NB4 (cell line): ENCODE results near the gene CHST15.
A peak's percentile ranks its signal among the peaks of the same experiment; 100 is the strongest.
"Not testable (repeated sequence)": the region's sequence is repeated elsewhere in the genome, so short reads cannot be mapped to it uniquely, and the experiment has no call there.

Experiments used
- DNase-seq: peaks from one replicate; pipeline ENCODE4 v3.0.0; 2010; ENCODE audit warnings: low read depth
- H3K4me3 ChIP-seq: one replicate; pipeline ENCODE4 v1.5.1; 2011; ENCODE audit warnings: mild to moderate bottlenecking, low read depth, low read length, moderate library complexity
- MAX ChIP-seq: IDR thresholded peaks from 2 replicates; pipeline ENCODE4 v1.6.1; 2011; ENCODE audit warnings: low read depth, low read length
- MYC ChIP-seq: IDR thresholded peaks from 2 replicates; pipeline ENCODE4 v1.6.1; 2011; ENCODE audit warnings: low read depth, low read length
- POLR2A ChIP-seq: IDR thresholded peaks from 2 replicates; pipeline ENCODE4 v1.6.1; 2011; ENCODE audit warnings: mild to moderate bottlenecking; ENCODE audit not compliant: insufficient read length; ENCODE audit errors: extremely low read depth
- TF ChIP-seq, protein P1 (sequence below): IDR thresholded peaks from one replicate; pipeline ENCODE4 v1.5.1; 2012; ENCODE audit warnings: low read depth, low read length

CHST15 gene

DNA sequence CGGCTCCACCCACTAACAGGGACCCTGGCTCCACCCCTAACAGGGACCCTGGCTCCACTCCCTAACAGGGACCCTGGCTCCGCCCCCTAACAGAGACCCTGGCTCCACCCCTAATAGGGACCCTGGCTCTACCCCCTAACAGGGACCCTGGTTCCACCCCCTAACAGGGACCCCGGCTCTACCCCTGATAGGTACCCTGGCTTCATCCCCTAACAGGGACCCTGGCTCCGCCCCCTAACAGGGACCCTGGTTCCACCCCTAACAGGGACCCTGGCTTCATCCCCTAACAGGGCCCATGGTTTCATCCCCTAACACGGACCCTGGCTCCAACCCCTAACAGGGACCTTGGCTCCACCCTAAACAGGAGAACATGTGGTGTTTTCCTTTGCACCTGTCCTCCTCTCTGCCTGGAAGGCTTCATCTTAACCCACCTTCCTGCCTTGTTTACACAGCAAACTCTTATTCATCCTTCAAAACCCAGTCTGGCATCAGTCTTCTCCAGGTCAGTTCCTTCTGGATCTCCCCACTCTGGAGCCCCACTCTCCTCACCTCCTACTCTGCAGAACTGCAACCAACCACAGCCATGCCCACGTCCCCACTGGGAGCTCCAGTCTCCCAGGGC, 58.0 kb downstream of the CHST15 start:
- DNase-seq: no peak
- H3K4me3 ChIP-seq: no peak overlapping the region
- no peak for TF ChIP-seq MAX
- no peak for TF ChIP-seq MYC
- TF ChIP-seq, protein P1, sequence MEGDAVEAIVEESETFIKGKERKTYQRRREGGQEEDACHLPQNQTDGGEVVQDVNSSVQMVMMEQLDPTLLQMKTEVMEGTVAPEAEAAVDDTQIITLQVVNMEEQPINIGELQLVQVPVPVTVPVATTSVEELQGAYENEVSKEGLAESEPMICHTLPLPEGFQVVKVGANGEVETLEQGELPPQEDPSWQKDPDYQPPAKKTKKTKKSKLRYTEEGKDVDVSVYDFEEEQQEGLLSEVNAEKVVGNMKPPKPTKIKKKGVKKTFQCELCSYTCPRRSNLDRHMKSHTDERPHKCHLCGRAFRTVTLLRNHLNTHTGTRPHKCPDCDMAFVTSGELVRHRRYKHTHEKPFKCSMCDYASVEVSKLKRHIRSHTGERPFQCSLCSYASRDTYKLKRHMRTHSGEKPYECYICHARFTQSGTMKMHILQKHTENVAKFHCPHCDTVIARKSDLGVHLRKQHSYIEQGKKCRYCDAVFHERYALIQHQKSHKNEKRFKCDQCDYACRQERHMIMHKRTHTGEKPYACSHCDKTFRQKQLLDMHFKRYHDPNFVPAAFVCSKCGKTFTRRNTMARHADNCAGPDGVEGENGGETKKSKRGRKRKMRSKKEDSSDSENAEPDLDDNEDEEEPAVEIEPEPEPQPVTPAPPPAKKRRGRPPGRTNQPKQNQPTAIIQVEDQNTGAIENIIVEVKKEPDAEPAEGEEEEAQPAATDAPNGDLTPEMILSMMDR: no peak
- no peak for TF ChIP-seq POLR2A

DNA sequence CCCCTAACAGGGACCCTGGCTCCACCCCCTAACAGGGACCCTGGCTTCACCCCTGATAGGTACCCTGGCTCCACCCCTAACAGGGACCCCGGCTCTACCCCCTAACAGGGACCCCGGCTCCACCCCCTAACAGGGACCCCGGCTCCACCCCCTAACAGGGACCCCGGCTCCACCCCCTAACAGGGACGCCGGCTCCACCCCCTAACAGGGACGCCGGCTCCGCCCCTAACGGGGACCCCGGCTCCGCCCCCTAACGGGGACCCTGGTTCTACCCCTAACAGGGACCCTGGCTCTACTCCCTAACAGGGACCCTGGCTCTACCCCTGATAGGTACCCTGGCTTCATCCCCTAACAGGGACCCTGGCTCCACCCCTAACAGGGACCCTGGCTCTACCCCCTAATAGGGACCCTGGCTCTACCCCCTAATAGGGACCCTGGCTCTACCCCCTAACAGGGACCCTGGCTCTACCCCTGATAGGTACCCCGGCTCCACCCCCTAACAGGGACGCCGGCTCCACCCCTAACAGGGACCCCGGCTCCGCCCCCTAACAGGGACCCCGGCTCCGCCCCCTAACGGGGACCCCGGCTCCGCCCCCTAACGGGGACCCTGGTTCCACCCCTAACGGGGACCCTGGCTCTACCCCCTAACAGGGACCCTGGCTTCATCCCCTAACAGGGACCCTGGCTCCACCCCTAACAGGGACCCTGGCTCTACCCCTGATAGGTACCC, 58.7 kb downstream of the CHST15 start:
- DNase-seq, H3K4me3 ChIP-seq: not testable (repeated sequence)

DNA sequence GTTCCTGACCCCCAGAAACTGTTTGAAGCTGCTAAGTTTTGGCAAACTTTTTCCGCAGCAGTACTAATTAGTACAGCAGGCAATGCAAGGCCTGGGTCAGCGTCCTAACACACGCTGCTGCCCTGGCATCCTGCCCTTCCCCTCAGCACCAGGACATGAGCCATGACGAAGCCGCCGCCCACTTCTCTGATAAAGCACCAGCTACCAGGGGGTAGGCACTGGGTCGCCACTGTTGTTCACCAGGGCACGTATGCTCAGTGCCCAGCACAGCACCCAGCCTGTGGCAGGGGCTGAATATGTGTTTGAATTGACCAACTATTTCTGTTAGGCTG, 59.5 kb downstream of the CHST15 start:
- H3K4me3 ChIP-seq: no peak overlapping the region
- no peak for DNase-seq
- TF ChIP-seq MAX (no peak), POLR2A (no peak), MYC (no peak)
- TF ChIP-seq, protein P1: no peak

DNA sequence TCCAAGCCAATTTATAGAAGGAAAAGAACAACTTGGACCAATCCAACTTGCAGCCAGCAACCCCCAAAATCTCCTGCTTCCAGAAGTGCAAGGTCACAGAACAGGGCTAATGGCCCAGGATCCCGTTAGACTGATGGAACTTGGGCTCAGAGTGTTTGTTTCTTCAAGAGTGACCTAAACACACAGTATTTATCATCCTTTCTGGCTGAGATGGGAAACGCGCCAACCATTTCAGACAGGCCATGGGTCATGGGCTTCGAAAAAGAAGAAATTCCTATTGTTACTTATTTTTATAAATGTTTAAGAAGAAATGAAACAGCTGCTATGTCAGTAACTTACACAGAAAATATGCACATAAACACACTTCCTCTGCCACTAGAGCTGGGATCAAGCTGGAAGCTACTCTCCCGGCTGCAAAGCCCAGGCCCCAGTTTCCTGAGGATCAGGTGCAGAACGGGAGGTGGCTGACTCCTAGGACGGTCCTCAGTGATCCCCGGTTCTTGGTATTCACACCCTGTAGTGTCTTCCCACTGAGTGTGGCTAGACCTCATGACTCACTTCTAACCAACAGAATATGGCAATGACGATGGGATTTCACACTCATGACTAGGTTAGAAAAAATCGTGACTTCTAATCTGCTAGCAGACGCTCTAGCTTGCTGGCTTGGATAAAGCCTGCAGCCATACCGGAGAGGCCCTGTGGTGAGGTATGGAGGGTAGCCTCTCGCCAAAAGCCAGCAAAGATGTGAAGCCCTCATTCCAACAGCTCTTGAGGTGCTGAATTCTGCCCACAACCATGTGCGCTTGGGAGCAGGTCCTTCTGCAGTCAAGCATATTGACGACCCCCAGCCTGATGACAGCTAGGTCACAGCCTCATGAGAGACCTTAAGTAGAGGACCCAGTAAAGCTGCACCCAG, 60.2 kb downstream of the CHST15 start:
- H3K4me3 ChIP-seq: no peak overlapping the region
- TF ChIP-seq MYC (no peak), POLR2A (no peak), MAX (no peak)
- TF ChIP-seq, protein P1: no peak
- peak; percentile 41 for DNase-seq

DNA sequence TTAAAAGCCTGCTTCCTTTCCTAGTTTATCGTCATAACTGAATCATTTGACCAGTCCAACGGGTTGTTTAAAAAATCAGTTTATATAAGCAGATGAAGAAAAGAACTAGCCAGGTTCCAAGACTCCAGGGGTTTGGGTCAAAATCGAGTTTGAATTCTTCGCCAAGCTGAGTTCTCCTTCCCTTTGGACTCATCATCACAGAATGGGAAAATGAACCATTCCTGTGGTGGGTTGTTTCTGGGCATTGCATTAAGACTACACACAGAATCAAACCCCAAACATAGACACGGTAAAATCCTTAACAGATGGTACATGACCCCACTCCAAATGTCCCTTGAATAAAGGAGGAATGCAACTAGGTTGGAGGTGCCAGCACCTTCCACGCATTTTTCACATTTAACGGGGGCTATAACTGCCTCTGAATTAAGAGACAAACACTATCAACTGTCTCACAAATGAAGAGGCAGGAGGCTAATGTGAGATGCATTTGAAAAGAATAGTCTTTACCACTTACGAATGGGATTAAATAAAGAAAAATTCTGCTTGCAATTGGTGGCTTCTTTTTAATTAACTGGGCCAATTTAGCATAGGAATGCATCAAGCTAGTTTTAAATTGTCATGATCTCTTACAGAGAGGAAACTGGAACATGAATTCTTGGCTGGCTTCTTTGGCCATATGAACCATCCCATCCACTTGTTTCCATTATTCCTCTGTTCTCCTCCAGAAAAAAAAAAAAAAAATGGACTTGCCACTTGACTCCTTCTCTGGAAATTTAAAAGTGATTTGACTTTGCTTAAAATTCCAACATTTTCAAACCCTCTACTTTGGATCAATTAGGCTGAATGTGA, 61.1 kb downstream of the CHST15 start:
- DNase-seq: no peak
- TF ChIP-seq MAX: no peak
- TF ChIP-seq, protein P1: no peak
- no peak for TF ChIP-seq MYC
- TF ChIP-seq POLR2A: no peak
- no peak overlapping the region for H3K4me3 ChIP-seq
